ENCODE measurements around the gene CCR8.
A peak's percentile ranks its signal among the peaks of the same experiment; 100 is the strongest.
"Not testable (repeated sequence)": the region's sequence is repeated elsewhere in the genome, so short reads cannot be mapped to it uniquely, and the experiment has no call there.

CCR8 gene

DNA sequence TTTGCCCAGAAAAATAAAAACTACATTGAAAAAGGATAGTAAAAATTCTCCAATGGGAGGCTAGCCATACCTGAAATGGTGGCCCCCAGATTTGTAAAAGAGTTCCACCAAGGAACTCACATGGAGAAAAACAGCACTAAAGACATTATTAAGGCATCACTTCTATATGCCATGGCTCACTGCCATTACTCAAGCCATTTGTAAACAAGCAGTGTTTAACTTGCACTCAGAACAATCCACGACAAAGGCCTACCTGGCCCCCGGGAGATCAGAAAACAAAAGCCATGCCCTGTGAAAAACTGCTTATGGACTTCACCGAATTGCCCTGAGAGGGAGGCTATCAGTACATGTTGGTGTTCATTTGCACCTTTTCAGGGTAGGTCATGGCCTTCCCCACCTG lies 19.6 kb downstream of the CCR8 start:
- DNase-seq (ENCODE audit: low read depth, low spot score), result no peak

DNA sequence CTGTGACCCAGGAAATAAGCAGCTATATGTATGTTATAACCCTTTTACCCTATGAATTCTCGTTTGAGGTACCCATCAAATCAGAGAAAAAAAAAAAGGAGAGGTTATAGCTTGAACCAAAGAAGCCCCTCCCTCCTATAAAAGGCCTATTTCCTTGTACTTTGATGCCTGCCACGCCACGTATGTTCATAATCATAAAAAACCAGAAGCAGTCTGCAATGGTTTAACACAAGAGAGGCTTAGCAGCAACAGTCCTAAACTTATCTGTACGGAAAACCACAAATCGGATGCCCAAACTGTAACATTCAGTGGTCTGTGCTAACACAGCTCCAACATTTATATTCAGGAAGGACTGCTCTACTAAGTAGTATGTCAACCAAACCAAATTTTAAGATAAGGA lies 21.2 kb downstream of the CCR8 start:
- DNase-seq (ENCODE audit: low read depth, low spot score), result no peak

DNA sequence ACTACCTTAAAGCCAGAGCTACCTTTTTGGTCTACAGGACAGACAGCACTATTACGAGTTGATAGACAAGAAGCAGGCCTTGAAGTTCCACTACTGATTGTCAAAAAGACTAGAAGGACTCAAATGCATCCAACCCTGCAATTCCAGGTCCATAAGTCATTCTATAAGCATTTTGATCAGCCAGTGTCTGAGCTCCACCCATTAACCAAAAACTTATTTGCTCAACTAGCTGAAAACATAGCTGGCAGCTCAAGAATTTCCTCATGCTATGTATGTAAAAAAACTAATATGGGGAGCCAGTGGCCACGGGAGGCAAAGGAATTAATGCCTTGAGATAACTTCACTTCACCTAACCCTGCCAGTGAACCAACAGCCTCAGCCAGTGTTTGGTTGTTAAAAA lies 21.6 kb downstream of the CCR8 start:
- DNase-seq (ENCODE audit: low read depth, low spot score), result not testable (repeated sequence)

DNA sequence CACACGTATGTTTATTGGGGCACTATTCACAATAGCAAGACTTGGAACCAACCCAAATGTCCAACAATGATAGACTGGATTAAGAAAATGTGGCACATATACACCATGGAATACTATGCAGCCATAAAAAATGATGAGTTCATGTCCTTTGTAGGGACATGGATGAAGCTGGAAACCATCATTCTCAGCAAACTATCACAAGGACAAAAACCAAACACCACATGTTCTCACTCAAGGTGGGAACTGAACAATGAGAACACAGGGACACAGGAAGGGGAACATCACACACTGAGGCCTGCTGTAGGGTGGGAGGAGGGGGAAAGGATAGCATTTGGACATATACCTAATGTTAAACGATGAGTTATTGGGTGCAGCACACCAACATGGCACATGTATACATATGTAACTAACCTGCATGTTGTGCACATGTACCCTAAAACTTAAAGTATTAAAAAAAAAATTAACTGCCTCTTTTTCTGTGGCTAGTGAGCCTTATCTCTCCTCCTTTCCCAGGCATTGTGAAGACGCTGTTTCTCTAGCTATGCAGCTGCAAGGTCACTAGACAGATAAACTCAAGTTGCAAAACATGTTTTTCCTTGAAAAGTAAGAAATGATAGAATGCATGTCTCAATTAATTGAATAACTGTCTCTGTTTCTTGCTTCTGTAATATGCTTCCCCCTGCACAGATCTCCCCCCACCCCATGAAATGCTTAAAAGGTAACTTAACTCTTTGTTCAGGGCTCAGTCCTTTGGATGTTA lies 23.8 kb downstream of the CCR8 start:
- not testable (repeated sequence) for DNase-seq (ENCODE audit: low read depth, low spot score)

DNA sequence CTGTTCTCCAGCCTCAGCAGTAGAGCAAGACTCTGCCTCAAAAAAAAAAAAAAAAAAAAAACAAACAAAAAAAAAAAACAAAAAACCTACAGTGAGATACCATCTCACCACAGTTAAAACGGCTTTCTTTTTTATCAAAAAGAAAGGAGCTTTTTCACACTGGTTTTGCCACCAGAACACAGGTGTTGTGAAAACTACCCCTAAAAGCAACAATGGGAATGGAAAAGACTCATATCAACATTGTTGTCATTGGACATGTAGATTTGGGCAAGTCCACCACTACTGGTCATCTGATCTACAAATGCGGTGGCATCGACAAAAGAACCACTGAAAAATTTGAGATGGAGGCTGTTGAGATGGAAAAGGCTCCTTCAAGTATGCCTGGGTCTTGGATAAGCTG lies 28.8 kb downstream of the CCR8 start:
- no peak for DNase-seq (ENCODE audit: low read depth, low spot score)

GRCh38 chr3:39361252-39361927 lies 31.9 kb downstream of the CCR8 start:
- DNase-seq (ENCODE audit: low read depth, low spot score), result no peak

GRCh38 chr3:39362192-39362591 lies 32.7 kb downstream of the CCR8 start:
- DNase-seq (ENCODE audit: low read depth, low spot score), result no peak

DNA sequence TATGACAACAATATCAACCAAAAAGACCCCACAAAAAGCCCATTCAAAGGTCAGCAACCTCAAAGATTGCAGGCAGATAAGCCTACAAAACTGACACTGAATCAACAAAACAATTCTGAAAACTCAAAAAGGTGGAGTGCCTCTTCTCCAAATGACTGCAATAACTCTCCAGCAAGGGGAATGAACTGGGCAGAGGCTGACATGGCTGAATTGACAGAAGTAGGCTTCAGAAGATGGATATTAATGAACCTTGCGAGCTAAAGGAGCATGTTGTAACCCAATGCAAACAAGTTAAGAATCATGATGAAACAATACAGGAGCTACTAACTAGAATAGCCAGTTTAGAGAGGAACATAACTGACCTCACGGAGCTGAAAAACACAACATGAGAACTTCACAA lies 33.3 kb downstream of the CCR8 start:
- no peak for DNase-seq (ENCODE audit: low read depth, low spot score)

DNA sequence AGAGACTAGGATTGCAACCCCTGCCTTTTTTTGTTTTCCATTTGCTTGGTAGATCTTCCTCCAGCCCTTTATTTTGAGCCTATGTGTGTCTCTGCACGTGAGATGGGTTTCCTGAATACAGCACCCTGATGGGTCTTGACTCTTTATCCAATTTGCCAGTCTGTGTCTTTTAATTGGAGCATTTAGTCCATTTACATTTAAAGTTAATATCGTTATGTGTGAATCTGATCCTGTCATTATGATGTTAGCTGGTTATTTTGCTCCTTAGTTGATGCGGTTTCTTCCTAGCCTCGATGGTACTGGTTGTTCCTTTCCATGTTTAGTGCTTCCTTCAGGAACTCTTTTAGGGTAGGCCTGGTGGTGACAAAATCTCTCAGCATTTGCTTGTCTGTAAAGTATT lies 40.9 kb downstream of the CCR8 start:
- not testable (repeated sequence) for DNase-seq (ENCODE audit: low read depth, low spot score)

DNA sequence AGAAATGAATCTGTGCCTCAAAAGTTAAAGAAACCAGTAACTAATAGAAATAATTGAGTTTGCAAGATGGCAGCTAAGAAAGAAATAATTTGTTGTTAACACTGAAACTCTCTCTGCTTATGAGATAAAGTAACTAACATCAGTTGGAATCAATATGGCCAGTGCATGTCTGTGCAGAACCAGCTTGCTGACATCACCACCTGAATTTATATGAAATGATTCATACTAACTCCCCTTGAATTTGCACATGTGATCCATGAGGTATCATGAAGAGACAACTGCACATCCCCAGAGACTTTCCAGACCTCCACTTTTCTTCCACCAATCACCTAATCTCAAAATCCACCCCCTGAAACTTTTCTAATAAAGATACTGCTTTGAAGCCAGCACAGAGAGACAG lies 43.3 kb downstream of the CCR8 start:
- DNase-seq (ENCODE audit: low read depth, low spot score), result no peak

DNA sequence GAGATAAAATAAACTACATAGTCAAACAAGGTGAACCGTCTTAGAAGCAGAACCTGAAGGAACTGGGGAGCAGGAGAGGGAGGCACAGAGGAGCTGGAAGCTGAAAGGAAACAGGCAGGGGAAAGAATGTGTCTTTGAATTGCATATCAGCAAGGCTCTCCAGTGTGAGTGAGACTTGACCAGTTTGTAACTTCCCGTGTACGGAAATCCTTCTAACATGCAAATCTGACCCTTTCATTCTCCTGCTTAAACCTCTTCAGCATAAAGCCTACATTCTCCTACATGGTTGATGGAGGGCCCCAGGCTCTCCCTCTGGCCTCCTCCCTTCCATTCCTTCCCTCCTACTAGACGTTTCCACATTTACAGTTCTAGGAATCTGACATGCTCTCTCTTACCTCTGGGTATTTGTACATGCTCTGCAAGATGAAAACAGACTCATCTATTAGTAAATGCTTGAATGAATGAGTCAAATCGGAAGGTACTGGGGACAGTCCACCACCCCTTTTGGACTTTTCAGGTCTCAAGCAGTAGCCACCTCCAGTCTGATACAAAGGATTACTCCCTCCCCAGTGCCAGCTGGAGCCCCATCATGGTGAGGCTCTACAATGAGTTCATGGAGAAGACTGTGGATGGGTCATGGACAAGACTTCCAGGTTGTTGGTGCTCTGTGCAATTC lies 47.6 kb downstream of the CCR8 start:
- peak; percentile 23 for DNase-seq (ENCODE audit: low read depth, low spot score)

DNA sequence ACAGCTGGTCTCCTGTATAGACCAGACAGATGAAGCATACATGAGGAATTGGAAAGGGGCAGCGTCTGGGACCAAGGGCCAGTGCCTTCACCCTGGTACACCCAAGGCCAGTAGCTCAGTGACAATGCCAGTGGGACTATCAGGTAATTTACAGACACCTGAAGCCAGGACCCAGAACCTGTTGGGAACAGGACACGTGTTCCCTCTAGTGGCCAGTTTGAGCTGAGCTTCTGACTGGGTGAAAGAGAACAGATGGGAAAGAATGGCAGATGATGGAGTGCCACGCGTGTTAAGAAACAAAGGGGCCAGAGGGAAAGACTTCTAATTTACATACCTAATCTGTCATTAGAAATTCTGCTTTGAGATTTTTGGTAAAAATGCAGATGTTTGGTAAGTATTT lies 48.6 kb downstream of the CCR8 start:
- peak; percentile 67 for DNase-seq (ENCODE audit: low read depth, low spot score)

DNA sequence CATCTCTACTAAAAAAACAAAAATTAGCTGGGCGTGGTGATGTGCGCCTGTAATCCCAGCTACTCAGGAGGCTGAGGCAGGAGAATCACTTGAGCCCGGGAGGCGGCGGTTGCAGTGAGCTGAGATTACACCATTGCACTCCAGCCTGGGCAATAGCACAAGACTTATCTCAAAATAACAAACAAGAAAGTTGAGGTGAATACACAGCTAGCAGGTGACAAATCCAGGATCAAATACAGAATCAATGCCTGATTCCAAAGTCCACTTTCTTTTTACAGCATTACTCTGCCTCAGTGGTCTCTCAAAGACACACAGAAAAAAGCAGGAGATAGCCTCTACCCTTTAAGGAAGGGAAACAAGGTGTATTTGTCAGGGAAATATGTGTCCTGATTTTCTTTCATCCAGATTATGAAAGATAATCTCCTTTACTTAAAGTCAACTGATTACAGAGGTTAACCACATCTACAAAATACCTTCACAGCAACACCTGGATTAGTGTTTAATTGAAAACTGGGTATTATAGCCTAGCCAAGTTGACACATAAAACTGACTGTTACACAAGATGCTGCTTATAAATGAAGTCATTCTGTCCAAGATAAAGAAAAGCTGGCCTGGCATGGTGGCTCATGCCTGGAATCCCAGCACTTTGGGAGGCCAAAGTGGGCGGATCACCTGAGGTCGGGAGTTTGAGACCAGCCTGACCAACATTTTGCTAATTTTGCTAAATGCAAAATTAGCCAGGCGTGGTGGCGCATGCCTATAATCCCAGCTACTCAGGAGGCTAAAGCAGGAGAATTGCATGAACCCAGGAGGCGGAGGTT lies 49.7 kb downstream of the CCR8 start:
- no peak for DNase-seq (ENCODE audit: low read depth, low spot score)

DNA sequence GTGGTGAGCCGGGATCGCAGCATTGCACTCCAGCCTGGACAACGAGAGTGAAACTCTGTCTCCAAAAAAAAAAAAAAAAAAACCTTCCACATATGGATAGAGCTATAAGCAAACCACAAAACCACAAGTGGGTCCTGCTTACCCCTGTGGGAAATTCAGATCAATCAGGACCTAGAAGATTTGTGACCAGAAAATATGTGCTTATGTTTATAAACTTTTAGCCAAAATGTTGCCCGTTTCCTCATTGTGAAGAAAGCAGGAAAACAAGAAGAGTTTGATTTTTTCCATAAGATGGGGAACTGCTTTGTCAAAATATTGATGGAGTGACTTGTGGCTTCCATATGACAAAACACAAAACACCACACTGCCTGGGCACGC lies 50.3 kb downstream of the CCR8 start:
- DNase-seq (ENCODE audit: low read depth, low spot score), result no peak

GRCh38 chr3:39381432-39381831 lies 51.9 kb downstream of the CCR8 start:
- DNase-seq (ENCODE audit: low read depth, low spot score), result no peak
